PC-9 (cell line): Measurements from ENCODE around the gene STEAP4.

Experiments used
- CTCF ChIP-seq: fragments of 200-600 bp; sonication (generic); conservative IDR thresholded peaks from 2 replicates; pipeline ENCODE4 v1.6.1; 2017; ENCODE audit warnings: mixed run types, antibody characterized with exemption, mild to moderate bottlenecking, moderate library complexity
- EZH2 ChIP-seq: fragments of 200-600 bp; sonication (generic); IDR thresholded peaks from 2 replicates; pipeline ENCODE4 v1.8.0; 2017; ENCODE audit warnings: antibody characterized with exemption, low read depth

- TF ChIP-seq CTCF (no peak), EZH2 (no peak)
Measured at GRCh38 chr7:88254721-88255424, 51.8 kb downstream of the STEAP4 start.
